Measurements from ENCODE around the gene SHISA5.

- TF ChIP-seq CTCF (IDR thresholded peaks at IDR 0.05): no peak
- no peak for TF ChIP-seq POLR2A (IDR thresholded peaks at IDR 0.05; ENCODE audit: low read length)
- no peak for TF ChIP-seq NR3C1 (IDR thresholded peaks at IDR 0.05)
- no peak for TF ChIP-seq JUN (IDR thresholded peaks at IDR 0.05)
- TF ChIP-seq BHLHE40 (IDR thresholded peaks at IDR 0.05; ENCODE audit: low read depth, low read length): no peak
- TF ChIP-seq CEBPB (IDR thresholded peaks at IDR 0.05): no peak
- TF ChIP-seq FOSL2 (IDR thresholded peaks at IDR 0.05): no peak
- TF ChIP-seq FOSL2 (CRISPR knock-in tag; IDR thresholded peaks at IDR 0.05): no peak
- no peak for TF ChIP-seq HOXA7 (CRISPR knock-in tag; IDR thresholded peaks at IDR 0.05)
- no peak for TF ChIP-seq MAX (IDR thresholded peaks at IDR 0.05)
Measured at GRCh38 chr3:48553361-48553760, 49.4 kb upstream of the SHISA5 start.

Data from A549 (cell line).